ENCODE measurements around the gene RXRA.

RXRA gene

DNA sequence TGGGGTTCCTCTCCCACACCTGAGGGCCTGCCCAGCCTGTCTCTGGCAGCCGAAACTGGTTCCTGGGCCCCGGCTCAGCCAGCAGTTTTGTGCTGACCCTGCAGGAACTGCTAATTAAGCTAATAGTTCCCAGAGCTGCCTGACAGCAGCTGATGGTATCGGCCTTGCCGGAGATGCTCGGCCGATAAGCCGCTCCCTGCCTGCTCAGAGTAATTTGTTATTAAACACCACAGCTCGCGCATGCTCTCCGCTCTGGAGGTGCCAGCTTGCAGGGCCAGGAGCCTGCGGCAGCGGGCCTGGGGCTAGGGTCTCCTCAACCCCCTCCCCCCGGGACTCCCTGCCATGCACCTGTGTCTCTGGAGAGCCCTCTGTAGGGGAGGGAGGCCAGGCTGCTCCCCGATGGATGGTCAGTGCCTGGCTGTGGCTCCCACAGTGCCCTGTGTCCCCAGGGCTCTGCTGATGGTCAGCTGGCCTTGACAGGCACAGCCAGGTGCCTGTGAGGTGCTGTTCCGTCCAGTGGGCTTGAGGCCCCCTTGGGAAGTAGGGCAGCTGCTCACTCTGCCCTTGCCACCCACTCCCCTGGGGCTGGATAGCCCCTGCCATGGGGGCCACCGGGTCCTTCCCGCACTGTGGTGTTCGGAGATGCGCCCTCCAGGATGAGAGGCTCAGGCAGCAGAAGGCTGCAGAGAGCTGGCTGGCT, 41.7 kb downstream of the RXRA start:
- Histone ChIP-seq H4K20me1 (peaks cover 85 to 100% (median 96%) of the 10 kb centered on the region in 11 experiments), H3K27me3 (no peaks in the 10 kb centered on the region), H3K4me3 (no peak overlapping the region), H3K4me2 (peak overlapping the region; percentile 13 to 92 (median 77); a peak in 19 of 22 replicates), H3K9me3 (replicated peaks in 1 of 11) (no peaks in the 10 kb centered on the region), H3K36me3 (peaks cover 0 to 6% (median 0%) of the 10 kb centered on the region in 11 experiments; a peak in 2 of 22 replicates), H3K4me1 (peaks cover 93 to 97% (median 94%) of the 10 kb centered on the region in 10 experiments), H3K27ac (peak overlapping the region in 1 of 11 experiments; percentile 67; a peak in 2 of 22 replicates), H3K9ac (peak overlapping the region in 4 of 11 experiments; percentile 3 to 61 (median 20); a peak in 4 of 22 replicates)
- TF ChIP-seq Cebpa-rat (IDR thresholded peaks at IDR 0.05): no peak

DNA sequence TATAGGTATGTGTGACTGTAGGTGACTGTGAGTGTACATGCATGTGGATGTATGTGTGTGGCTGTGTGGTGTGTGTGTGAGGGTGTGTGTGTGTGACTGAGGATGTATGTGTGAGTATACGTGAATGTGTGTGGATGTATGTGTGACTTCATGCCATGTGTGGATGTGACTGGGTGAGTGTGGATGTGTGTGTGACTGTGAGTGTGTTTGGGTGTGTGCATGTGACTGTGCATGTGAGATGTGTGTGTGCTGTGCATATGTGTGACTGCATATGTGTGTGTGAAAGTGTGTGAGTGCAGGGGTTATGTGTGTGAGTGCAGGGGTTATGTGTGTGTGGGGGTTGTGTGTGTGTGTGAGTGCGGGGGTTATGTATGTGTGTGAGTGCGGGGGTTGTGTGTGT, 42.3 kb downstream of the RXRA start:
- no peak overlapping the region for H3K4me3 ChIP-seq
- peaks cover 93 to 97% (median 94%) of the 10 kb centered on the region in 10 experiments for H3K4me1 ChIP-seq
- no peak overlapping the region for H3K27ac ChIP-seq
- peaks cover 0 to 6% (median 0%) of the 10 kb centered on the region in 11 experiments; a peak in 2 of 22 replicates for H3K36me3 ChIP-seq
- peak overlapping the region in 10 of 11 experiments; percentile 1 to 92 (median 80); a peak in 6 of 22 replicates for H3K4me2 ChIP-seq
- peaks cover 85 to 100% (median 96%) of the 10 kb centered on the region in 11 experiments for H4K20me1 ChIP-seq
- H3K9ac ChIP-seq: no peak overlapping the region
- no peaks in the 10 kb centered on the region for H3K27me3 ChIP-seq
- no peak for TF ChIP-seq Cebpa-rat (IDR thresholded peaks at IDR 0.05)
- H3K9me3 ChIP-seq (replicated peaks in 1 of 11): no peaks in the 10 kb centered on the region

DNA sequence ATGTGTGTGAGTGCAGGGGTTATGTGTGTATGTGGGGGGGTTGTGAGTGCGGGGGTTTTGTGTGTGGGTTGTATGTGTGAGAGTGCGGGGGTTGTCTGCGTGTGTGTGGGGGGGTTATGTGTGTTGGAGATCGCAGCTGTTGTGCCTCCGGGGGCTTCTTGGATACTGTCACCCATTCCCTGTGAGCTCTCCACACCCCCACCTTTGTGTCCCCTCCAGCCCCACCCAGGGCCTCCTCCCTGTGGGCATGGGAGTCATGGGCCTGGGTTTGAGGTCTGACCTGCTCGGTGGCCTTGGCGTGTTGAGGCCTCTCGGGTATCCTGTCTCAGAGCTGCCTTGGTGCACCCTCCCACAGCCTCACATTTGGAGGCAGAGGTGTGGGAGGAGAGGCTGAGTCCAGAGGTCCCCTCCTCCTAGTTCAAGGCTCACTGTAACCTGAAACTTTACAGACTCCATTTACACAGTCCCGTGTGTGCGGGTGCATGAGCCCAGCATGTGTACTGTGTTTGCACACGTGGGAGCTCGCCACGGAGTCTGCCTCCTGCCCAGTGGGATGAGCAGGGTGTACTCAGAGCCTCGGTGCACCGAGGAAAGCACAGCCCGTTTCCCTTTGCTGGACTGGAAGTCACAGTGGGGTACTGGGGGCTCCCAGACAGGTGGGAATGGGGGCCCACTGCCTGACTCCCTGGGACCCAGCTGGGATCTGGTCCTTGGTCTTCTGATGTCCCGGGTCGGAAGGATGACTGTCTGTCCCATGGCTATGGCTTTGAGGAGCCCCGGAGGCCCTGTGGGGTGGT, 43.4 kb downstream of the RXRA start:
- H3K9ac ChIP-seq: peak overlapping the region in 7 of 11 experiments; percentile 1 to 64 (median 50); a peak in 5 of 22 replicates
- H3K9me3 ChIP-seq (replicated peaks in 1 of 11): no peaks in the 10 kb centered on the region
- H3K27ac ChIP-seq: peak overlapping the region in 6 of 11 experiments; percentile 18 to 70 (median 66); a peak in 7 of 22 replicates
- no peaks in the 10 kb centered on the region for H3K27me3 ChIP-seq
- H4K20me1 ChIP-seq: peaks cover 85 to 100% (median 96%) of the 10 kb centered on the region in 11 experiments
- H3K4me2 ChIP-seq: peak overlapping the region; percentile 38 to 92 (median 72); a peak in 19 of 22 replicates
- H3K4me3 ChIP-seq: no peak overlapping the region
- no peak for TF ChIP-seq Cebpa-rat (IDR thresholded peaks at IDR 0.05)
- H3K4me1 ChIP-seq: peaks cover 92 to 97% (median 94%) of the 10 kb centered on the region in 10 experiments
- peaks cover 0 to 6% (median 0%) of the 10 kb centered on the region in 11 experiments; a peak in 2 of 22 replicates for H3K36me3 ChIP-seq

DNA sequence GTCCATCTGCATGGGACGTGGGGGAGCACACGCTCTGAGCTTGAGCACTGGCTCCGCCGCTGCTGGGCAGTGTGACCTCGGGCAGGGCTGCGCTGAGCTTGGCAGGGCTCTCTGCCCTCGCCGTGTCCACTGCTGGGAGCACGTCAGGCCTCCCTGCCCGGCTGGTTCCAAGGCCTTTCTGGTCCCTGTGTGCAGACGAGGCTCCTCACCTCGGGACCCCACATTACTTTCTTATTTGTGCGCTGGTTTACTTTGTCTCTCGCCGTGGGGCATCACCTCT, 43.9 kb downstream of the RXRA start:
- H3K9ac ChIP-seq: peak overlapping the region in 7 of 11 experiments; percentile 1 to 64 (median 50); a peak in 5 of 22 replicates
- H3K27ac ChIP-seq: peak overlapping the region in 5 of 11 experiments; percentile 62 to 70 (median 66); a peak in 8 of 22 replicates
- no peaks in the 10 kb centered on the region for H3K9me3 ChIP-seq (replicated peaks in 1 of 11)
- H3K4me3 ChIP-seq: no peak overlapping the region
- H3K4me1 ChIP-seq: peaks cover 92 to 97% (median 94%) of the 10 kb centered on the region in 10 experiments
- TF ChIP-seq Cebpa-rat (IDR thresholded peaks at IDR 0.05): no peak
- peaks cover 0 to 6% (median 0%) of the 10 kb centered on the region in 11 experiments; a peak in 2 of 22 replicates for H3K36me3 ChIP-seq
- H3K27me3 ChIP-seq: no peaks in the 10 kb centered on the region
- H3K4me2 ChIP-seq: peak overlapping the region; percentile 38 to 92 (median 72); a peak in 20 of 22 replicates
- H4K20me1 ChIP-seq: peaks cover 85 to 100% (median 96%) of the 10 kb centered on the region in 11 experiments

DNA sequence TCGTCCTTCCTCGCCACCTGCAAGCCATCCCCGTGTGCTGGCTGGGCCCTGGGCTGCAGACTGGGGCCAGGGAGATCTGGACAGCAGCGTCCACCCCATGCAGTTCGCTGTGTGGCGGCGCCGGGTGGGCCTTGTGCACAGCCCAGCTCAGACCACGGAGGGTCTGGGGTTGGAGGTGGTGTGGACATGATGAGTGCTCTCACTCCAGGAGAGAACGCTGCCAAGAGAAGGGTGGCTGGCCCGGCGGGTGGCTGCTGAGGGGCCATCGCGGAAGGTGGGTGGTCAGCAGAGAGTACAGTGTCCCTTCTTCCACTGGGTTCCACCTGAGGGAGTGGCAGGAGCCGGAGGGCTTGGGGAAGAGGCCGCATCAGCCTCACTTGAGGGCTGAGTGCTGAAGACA, 44.4 kb downstream of the RXRA start:
- Histone ChIP-seq H3K27ac (peak overlapping the region in 10 of 11 experiments; percentile 31 to 70 (median 66); a peak in 16 of 22 replicates), H3K4me1 (peaks cover 92 to 97% (median 94%) of the 10 kb centered on the region in 10 experiments), H3K36me3 (peaks cover 0 to 6% (median 0%) of the 10 kb centered on the region in 11 experiments; a peak in 2 of 22 replicates), H4K20me1 (peaks cover 85 to 100% (median 96%) of the 10 kb centered on the region in 11 experiments), H3K9me3 (replicated peaks in 1 of 11) (no peaks in the 10 kb centered on the region), H3K9ac (peak overlapping the region; percentile 1 to 66 (median 50); a peak in 11 of 22 replicates), H3K4me3 (no peak overlapping the region), H3K27me3 (no peaks in the 10 kb centered on the region), H3K4me2 (peak overlapping the region; percentile 38 to 92 (median 72); a peak in 21 of 22 replicates)
- TF ChIP-seq Cebpa-rat (IDR thresholded peaks at IDR 0.05): no peak

DNA sequence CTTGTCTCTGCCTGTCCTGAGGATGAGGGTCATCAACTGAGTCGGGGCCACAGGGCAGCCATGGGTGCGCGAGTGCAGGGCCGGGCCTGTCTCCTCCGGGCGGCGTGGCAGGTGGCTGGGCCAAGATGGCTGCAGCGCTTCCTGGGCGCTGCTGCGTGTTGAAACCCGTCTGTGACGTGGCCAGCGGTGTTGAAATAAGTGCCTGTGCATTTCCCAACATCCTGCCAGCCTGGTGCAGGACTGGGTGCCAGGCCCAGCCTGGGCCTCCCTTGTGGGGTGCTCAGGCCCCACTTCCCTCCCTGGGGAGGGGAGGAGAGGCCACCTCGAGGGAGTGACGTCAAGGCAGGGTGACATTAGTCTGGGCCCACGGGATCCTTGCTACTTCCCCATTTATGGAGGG, 45.5 kb downstream of the RXRA start:
- H3K36me3 ChIP-seq: peaks cover 0 to 6% (median 0%) of the 10 kb centered on the region in 11 experiments; a peak in 2 of 22 replicates

DNA sequence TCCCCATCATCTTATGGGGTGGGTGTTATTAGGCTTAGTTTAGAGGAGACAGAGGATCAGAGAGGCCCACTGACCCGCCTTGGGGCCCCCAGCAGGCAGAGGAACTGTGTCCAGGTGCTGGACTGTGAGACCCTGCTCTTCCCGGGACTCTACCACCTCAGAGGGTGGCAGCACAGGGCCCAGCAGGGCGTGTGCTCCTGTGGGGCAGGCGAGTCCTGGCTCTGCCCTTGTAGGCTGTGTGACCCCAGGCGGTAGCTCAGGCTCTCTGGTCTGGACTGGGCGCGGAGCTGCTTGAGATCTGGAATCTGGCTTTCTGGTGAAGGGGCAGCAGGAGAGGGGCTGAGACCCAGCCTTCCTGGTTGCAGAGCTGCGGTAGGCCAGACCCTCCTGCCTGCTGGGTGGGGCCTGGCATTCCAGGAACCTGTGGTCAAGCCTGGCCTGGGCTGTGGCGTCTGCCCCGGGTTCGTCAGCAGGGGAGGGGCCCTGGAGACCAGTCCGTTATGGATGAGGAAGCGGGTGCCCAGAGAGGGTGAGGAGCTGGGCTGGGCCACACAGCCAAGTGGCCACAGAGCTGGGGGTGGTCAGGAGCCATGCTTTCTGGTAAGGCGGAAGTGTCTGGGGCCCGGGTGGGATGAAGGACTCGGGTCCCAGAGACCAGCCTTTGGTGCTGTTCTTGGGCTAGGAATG, 46.5 kb downstream of the RXRA start:
- Histone ChIP-seq H4K20me1 (peaks cover 93 to 99% (median 96%) of the 10 kb centered on the region in 11 experiments), H3K4me3 (peak overlapping the region in 3 of 10 experiments; percentile 5 to 35 (median 21); a peak in 2 of 20 replicates), H3K9me3 (replicated peaks in 1 of 11) (no peaks in the 10 kb centered on the region), H3K27me3 (no peaks in the 10 kb centered on the region), H3K9ac (peak overlapping the region; percentile 3 to 66 (median 44); a peak in 13 of 22 replicates), H3K4me1 (peaks cover 90 to 96% (median 93%) of the 10 kb centered on the region in 10 experiments), H3K4me2 (peak overlapping the region; percentile 38 to 92 (median 72)), H3K36me3 (0 out of 22 replicates have a peak, but pooled peaks cover 0 to 4% (median 0%) of the 10 kb centered on the region in 11 experiments), H3K27ac (peak overlapping the region; percentile 6 to 70 (median 65); a peak in 21 of 22 replicates)
- TF ChIP-seq Cebpa-rat (IDR thresholded peaks at IDR 0.05): no peak

More for the DNA sequence above, 45.5 kb downstream of the RXRA start:
- Histone ChIP-seq H3K27ac (peak overlapping the region; percentile 31 to 70 (median 65); a peak in 21 of 22 replicates), H3K27me3 (no peaks in the 10 kb centered on the region), H3K9ac (peak overlapping the region; percentile 27 to 66 (median 50); a peak in 16 of 22 replicates), H3K4me3 (no peak overlapping the region), H3K4me2 (peak overlapping the region; percentile 38 to 92 (median 72); a peak in 21 of 22 replicates), H3K4me1 (peaks cover 90 to 96% (median 93%) of the 10 kb centered on the region in 10 experiments), H3K9me3 (replicated peaks in 1 of 11) (no peaks in the 10 kb centered on the region), H4K20me1 (peaks cover 90 to 99% (median 96%) of the 10 kb centered on the region in 11 experiments)
- peak in 2 of 11 experiments; percentile 12 to 20; a peak in 1 of 22 replicates for TF ChIP-seq Cebpa-rat (IDR thresholded peaks at IDR 0.05)

DNA sequence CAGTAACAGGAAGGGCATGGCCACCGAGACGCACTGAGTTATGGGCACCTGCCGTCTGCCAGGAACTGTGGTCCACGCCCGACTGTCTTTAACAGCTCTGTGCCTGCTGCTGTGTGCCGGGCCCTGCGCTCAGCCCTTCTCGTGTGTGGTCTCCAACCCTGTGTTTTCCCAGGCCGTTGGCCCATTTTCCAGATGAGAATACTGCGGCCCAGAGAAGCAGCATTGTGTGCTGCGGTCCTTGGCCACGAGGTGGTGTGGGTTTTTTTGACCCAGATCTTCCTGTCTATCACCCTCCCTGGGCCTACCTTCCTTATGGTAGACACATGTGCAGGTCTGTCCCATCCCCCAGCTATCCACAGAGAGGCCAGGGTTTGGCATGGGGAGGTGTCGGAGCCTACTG, 47.0 kb downstream of the RXRA start:
- H3K4me3 ChIP-seq: peak overlapping the region in 2 of 10 experiments; percentile 21 to 35; a peak in 2 of 20 replicates

More for the DNA sequence above, 47.0 kb downstream of the RXRA start:
- peak overlapping the region in 8 of 11 experiments; percentile 41 to 70 (median 66); a peak in 10 of 22 replicates for H3K27ac ChIP-seq
- peaks cover 93 to 99% (median 96%) of the 10 kb centered on the region in 11 experiments for H4K20me1 ChIP-seq
- H3K9ac ChIP-seq: peak overlapping the region in 5 of 11 experiments; percentile 3 to 66 (median 44); a peak in 8 of 22 replicates
- H3K27me3 ChIP-seq: no peaks in the 10 kb centered on the region
- TF ChIP-seq Cebpa-rat (IDR thresholded peaks at IDR 0.05): no peak
- no peaks in the 10 kb centered on the region for H3K9me3 ChIP-seq (replicated peaks in 1 of 11)
- H3K36me3 ChIP-seq: 0 out of 22 replicates have a peak, but pooled peaks cover 0 to 4% (median 0%) of the 10 kb centered on the region in 11 experiments
- peaks cover 90 to 96% (median 93%) of the 10 kb centered on the region in 10 experiments for H3K4me1 ChIP-seq
- H3K4me2 ChIP-seq: peak overlapping the region; percentile 38 to 92 (median 72); a peak in 20 of 22 replicates

Measured in BLaER1 treated with 17β-estradiol and CSF1 and Interleukin-3, amounts not matched to agents 10 nM and 100 nM (cell line).